Upper lobe of left lung (tissue), 6 donors: ENCODE measurements around the gene ADAMTS17. TPM values are rescaled to one million over a fixed set of nuclear protein-coding genes. Genes with fewer than 3 reads are reported as not detected.

ENCODE experiments used
- ATAC-seq, 2 donors: fragments of 200-7000 bp; cut with Tn5 transposase; one replicate each; pipeline ENCODE4 v1.9.1; 2022; ENCODE audit warnings: mild to moderate bottlenecking in 2 of 2, moderate library complexity in 2 of 2; ENCODE audit not compliant: low FRiP score in 2 of 2
- DNase-seq, 2 donors: peaks; one replicate each; pipeline ENCODE4 v3.0.0-alpha.2; 2019 to 2020
- H3K27ac ChIP-seq, 4 donors: fragments of 200-600 bp; sonication (generic); one replicate each; pipeline ENCODE4 v1.5.1; 2016 to 2019
- H3K27me3 ChIP-seq, 4 donors: fragments of 200-600 bp; sonication (generic); one replicate each; pipeline ENCODE4 v1.5.1; 2017 to 2019
- H3K36me3 ChIP-seq, 4 donors: fragments of 200-600 bp; sonication (generic); one replicate each; pipeline ENCODE4 v1.5.1; 2016 to 2019
- H3K4me1 ChIP-seq, 4 donors: fragments of 200-600 bp; sonication (generic); one replicate each; pipeline ENCODE4 v1.5.1; 2018 to 2019
- H3K4me3 ChIP-seq, 4 donors: fragments of 200-600 bp; sonication (generic); one replicate each; pipeline ENCODE4 v1.5.1; 2017 to 2019; ENCODE audit warnings: mild to moderate bottlenecking in 2 of 4, moderate library complexity in 1 of 4
- H3K9me3 ChIP-seq, 4 donors: fragments of 200-600 bp; sonication (generic); one replicate each; pipeline ENCODE4 v1.5.1; 2018 to 2019
- EP300 ChIP-seq, 4 donors: sonication (generic); formaldehyde crosslinking; IDR thresholded peaks; one replicate each; pipeline ENCODE4 v1.5.1; 2017; ENCODE audit warnings: antibody characterized with exemption in 4 of 4, control low read depth in 2 of 4
- POLR2A ChIP-seq, 4 donors: fragments of 450-650 bp; IDR thresholded peaks; one replicate each; pipeline ENCODE4 v1.5.1; 2016 to 2017; ENCODE audit warnings: antibody characterized with exemption in 4 of 4, mild to moderate bottlenecking in 2 of 4
- POLR2AphosphoS5 ChIP-seq, 2 donors: sonication (generic); formaldehyde crosslinking; IDR thresholded peaks; one replicate each; pipeline ENCODE4 v1.5.1; 2017; ENCODE audit warnings: antibody characterized with exemption in 2 of 2
- WGBS, 2 donors: methylation state at CpG; one replicate each; pipeline ENCODE4 v1.1.5; 2017 to 2018; 5-methylcytosine and 5-hydroxymethylcytosine counted together
- total RNA-seq, 6 donors: library from RNA; depleted of rRNA in 4 of 6; stranded (reverse); fragments of >200 nt in 4 of 6; gene quantifications; one replicate each; pipeline versions ENCODE4 v1.1.0 to v1.2.1, GENCODE V29; 2016 to 2021
- TF ChIP-seq, protein P1 (sequence below), 6 experiments: fragments of 450-650 bp in 4 of 6; fragments of 200-600 bp in 2 of 6; sonication (generic) in 2 of 6; IDR thresholded peaks; one replicate each; pipeline ENCODE4 v1.5.1; 2016 to 2019; ENCODE audit warnings: antibody characterized with exemption in 6 of 6
- donor health status: DM: no; HTN: no; CAD: no; lungs with moderate emphysema.
- donor health status: DM: no; HTN: yes; CAD: no; lungs with severe emphysema.

ADAMTS17 gene
- total RNA-seq, 6 donors from 2014 or later = 3.2 to 11.5 (median 5.7) TPM

DNA sequence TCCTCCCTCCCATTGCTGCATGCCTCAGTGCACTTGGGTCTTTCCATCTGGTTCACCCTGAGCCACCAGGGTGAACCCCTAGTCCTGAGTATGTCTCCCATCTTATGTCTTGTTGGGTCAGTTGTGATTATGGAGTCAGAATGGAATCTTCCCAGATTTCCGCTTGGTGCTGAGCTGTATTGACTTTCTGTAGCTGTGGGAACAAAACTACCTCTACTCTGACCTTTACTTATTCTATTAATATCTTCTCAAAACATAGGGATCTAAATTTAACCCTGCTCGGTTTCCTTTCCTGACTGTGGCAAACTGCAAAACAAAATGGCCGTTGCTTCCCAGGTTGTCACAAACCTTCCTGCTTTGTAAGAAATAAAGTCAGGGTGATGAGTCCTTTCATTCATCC is 312.7 kb downstream of the ADAMTS17 start:
- DNase-seq (no peak), ATAC-seq (no peak)
- Histone ChIP-seq H3K9me3 (peaks cover 0 to 9% (median 4%) of the 10 kb centered on the region in 4 donors), H3K27me3 (no peaks in the 10 kb centered on the region), H3K4me1 (peaks cover 0 to 4% (median 0%) of the 10 kb centered on the region in 4 donors), H3K27ac (no peak overlapping the region), H3K36me3 (no peaks in the 10 kb centered on the region), H3K4me3 (no peak overlapping the region)
- 74 to 87% methylated on average over 3 of the region's 3 CpGs for WGBS, 2 donors
- TF ChIP-seq, protein P1, sequence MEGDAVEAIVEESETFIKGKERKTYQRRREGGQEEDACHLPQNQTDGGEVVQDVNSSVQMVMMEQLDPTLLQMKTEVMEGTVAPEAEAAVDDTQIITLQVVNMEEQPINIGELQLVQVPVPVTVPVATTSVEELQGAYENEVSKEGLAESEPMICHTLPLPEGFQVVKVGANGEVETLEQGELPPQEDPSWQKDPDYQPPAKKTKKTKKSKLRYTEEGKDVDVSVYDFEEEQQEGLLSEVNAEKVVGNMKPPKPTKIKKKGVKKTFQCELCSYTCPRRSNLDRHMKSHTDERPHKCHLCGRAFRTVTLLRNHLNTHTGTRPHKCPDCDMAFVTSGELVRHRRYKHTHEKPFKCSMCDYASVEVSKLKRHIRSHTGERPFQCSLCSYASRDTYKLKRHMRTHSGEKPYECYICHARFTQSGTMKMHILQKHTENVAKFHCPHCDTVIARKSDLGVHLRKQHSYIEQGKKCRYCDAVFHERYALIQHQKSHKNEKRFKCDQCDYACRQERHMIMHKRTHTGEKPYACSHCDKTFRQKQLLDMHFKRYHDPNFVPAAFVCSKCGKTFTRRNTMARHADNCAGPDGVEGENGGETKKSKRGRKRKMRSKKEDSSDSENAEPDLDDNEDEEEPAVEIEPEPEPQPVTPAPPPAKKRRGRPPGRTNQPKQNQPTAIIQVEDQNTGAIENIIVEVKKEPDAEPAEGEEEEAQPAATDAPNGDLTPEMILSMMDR (IDR thresholded peaks at IDR 0.05) = no peak
- TF ChIP-seq POLR2A (IDR thresholded peaks at IDR 0.05) = no peak
- no peak for TF ChIP-seq EP300 (IDR thresholded peaks at IDR 0.05)
- no peak for TF ChIP-seq POLR2AphosphoS5 (IDR thresholded peaks at IDR 0.05)

DNA sequence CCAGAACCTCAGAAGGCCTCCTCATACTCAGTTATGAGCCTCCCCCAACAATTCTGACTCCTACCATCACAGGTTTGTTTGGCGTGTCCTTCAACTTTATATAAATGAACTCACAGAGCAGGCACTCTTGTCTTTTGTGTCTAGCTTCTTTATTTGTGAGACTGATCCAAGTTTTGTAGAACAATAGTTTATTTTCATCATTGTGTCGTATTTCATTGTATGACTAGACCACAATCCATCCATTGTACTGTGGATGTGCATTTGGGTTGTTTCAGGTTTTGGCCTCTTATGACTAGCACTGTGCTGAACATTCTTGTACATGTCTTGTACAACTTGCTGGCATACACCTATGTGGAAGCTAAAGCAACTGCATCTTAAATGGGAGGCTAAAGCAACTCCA is 315.7 kb downstream of the ADAMTS17 start:
- H3K4me3 ChIP-seq = no peak overlapping the region

DNA sequence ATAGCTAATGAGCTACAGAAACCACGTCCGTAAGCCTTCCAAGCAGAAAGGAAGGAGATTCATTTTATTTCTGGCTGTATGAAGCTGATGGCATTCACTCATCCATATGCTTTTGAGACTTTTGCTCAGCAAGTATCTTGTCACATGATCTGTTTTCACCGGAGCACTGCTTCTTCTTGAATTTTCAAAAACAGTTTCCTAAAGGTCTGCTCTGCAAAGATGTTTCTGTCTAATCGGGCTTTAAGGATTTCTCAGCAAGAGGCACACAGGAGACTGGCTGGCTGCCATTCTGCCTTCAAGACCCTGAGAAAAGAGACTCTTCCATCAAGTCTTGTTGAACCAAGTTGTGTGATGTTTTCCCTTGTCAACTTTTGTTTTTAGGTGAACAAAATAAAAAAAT is 319.0 kb downstream of the ADAMTS17 start:
- Histone ChIP-seq H3K4me3 (no peak overlapping the region), H3K27me3 (no peaks in the 10 kb centered on the region), H3K9me3 (peaks cover 0 to 6% (median 3%) of the 10 kb centered on the region in 4 donors), H3K27ac (no peak overlapping the region), H3K36me3 (no peaks in the 10 kb centered on the region), H3K4me1 (no peaks in the 10 kb centered on the region)
- no peak for ATAC-seq
- TF ChIP-seq POLR2AphosphoS5 (IDR thresholded peaks at IDR 0.05) = no peak
- TF ChIP-seq, protein P1 (IDR thresholded peaks at IDR 0.05) = no peak
- TF ChIP-seq POLR2A (IDR thresholded peaks at IDR 0.05) = no peak
- TF ChIP-seq EP300 (IDR thresholded peaks at IDR 0.05) = no peak
- DNase-seq = no peak
- 66 to 73% methylated on average over 4 of the region's 4 CpGs for WGBS, 2 donors

More for the DNA sequence above, 315.7 kb downstream of the ADAMTS17 start:
- no peak for DNase-seq
- ATAC-seq = no peak
- Histone ChIP-seq H3K27ac (no peak overlapping the region), H3K4me1 (no peaks in the 10 kb centered on the region), H3K36me3 (no peaks in the 10 kb centered on the region), H3K27me3 (no peaks in the 10 kb centered on the region), H3K9me3 (peaks cover 0 to 9% (median 4%) of the 10 kb centered on the region in 4 donors)
- TF ChIP-seq EP300 (IDR thresholded peaks at IDR 0.05) = no peak
- no peak for TF ChIP-seq POLR2AphosphoS5 (IDR thresholded peaks at IDR 0.05)
- TF ChIP-seq, protein P1 (IDR thresholded peaks at IDR 0.05) = no peak
- TF ChIP-seq POLR2A (IDR thresholded peaks at IDR 0.05) = no peak
- WGBS, 2 donors = 82 to 85% methylated on average over 2 of the region's 2 CpGs

DNA sequence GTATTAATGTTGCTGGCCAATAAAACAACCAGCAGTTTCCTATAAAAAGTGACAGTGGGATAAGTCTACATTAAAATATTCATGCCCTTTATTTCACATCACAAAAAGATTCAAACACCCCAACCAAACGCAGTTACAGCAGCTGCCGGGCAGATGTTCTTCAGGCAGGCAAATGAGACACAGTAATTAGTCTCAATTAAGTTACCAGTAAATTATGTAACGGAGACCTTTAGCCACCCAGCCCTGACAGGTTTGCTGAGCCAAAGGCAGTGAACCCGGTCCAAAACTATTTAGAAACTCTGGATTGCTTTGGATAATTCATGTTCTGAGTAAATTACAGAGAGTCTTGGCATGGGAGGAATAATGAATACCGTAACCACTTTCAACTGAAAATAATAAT is 319.4 kb downstream of the ADAMTS17 start:
- H3K27ac ChIP-seq = no peak overlapping the region
- peaks cover 0 to 2% (median under 1%) of the 10 kb centered on the region in 4 donors for H3K9me3 ChIP-seq
- no peaks in the 10 kb centered on the region for H3K27me3 ChIP-seq
- 66 to 79% methylated on average over 5 of the region's 5 CpGs for WGBS, 2 donors
- TF ChIP-seq EP300 (IDR thresholded peaks at IDR 0.05) = no peak
- TF ChIP-seq POLR2A (IDR thresholded peaks at IDR 0.05) = no peak
- TF ChIP-seq, protein P1 (IDR thresholded peaks at IDR 0.05) = no peak
- TF ChIP-seq POLR2AphosphoS5 (IDR thresholded peaks at IDR 0.05) = no peak
- DNase-seq = no peak
- ATAC-seq = no peak
- no peaks in the 10 kb centered on the region for H3K4me1 ChIP-seq
- no peaks in the 10 kb centered on the region for H3K36me3 ChIP-seq
- no peak overlapping the region for H3K4me3 ChIP-seq

DNA sequence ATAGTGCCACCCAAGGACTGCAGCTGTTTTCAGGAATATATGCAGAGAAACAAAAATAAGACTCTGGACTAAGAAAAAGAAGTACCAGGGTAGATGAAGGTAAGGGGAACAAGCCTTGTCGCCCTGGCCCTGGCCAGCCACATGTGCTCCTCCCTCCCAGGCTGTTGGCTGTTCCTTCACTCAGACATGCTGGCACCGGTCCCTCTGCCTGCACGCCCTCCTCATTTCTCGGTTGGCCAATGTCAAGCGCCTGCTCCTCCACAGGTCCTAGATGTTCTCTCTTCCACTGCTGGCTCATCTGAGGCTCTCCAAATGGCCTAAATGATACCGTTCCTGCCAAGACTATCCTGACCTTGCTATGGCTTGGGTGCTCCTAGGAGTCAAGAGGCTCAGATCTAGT is 320.1 kb downstream of the ADAMTS17 start:
- H3K4me3 ChIP-seq = no peak overlapping the region
- TF ChIP-seq POLR2A (IDR thresholded peaks at IDR 0.05) (no peak), POLR2AphosphoS5 (IDR thresholded peaks at IDR 0.05) (no peak), EP300 (IDR thresholded peaks at IDR 0.05) (no peak)
- TF ChIP-seq, protein P1 (IDR thresholded peaks at IDR 0.05) = no peak
- no peaks in the 10 kb centered on the region for H3K9me3 ChIP-seq
- no peaks in the 10 kb centered on the region for H3K4me1 ChIP-seq
- H3K27ac ChIP-seq = no peak overlapping the region
- ATAC-seq = no peak
- no peak for DNase-seq
- H3K36me3 ChIP-seq = no peaks in the 10 kb centered on the region
- WGBS, 2 donors = 72 to 73% methylated on average over 6 of the region's 6 CpGs
- no peaks in the 10 kb centered on the region for H3K27me3 ChIP-seq
